Measurements from ENCODE around the gene CDC42EP4. TPM values are rescaled to one million over a fixed set of nuclear protein-coding genes. Genes with fewer than 3 reads are reported as not detected.
"Not testable (repeated sequence)": the region's sequence is repeated elsewhere in the genome, so short reads cannot be mapped to it uniquely, and the experiment has no call there.

Gene CDC42EP4
- total and polyA plus RNA-seq, 5 donors from 2014 or later = 0.31 to 4.6 (median 0.52) TPM; not detected in 2

DNA sequence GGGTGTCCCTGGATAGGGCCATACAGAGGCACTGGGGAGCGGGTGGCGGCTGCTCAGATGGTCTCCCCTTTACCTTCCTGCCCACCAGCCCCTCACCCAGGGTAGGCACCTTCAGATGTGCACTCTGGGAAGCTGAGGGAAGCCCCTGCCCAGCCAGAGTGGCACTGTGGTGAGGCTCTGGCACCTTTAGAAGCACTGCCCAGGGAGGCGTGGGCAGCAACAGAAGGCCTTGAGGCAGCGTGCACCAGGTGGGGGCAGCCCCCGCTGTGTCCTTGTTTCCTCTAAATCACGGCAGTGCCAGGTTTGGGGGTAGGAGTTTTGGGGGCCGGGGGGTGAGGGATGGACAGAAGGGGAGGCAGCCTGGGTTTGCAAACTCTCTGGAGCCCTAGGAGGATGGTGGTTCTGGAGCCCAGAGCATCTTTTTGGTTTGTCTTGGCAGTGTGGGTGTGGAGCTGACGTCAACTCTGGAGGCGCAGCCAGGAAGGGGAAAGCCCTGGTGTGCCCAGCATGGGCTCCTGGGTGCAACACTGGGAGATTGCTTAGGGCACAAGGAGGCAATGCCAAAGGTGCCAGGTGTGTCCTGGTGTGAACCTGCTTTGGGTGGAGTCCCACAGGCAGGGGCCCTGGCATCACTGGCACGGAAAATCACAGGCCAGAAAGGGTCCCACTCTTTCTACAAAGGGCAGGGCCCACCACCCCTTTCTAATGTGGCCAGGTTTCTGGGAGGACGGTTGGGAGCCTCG lies 23.1 kb upstream of the CDC42EP4 start:
- DNase-seq = no peak
- Mint-ChIP-seq H3K27ac (no peak overlapping the region), H3K4me3 (peak overlapping the region in 1 of 4 donors; percentile 61), H3K9me3 (no peaks in the 10 kb centered on the region), H3K27me3 (no peaks in the 10 kb centered on the region), H3K4me1 (no peaks in the 10 kb centered on the region), H3K36me3 (no peaks in the 10 kb centered on the region)
- Histone ChIP-seq H3K4me3 (ENCODE audit: low read depth, low read length) (no peak overlapping the region), H3K36me3 (ENCODE audit: control insufficient read depth, insufficient read depth, low read length) (no peaks in the 10 kb centered on the region), H3K27me3 (ENCODE audit: control insufficient read depth, insufficient read depth, low read length) (no peaks in the 10 kb centered on the region), H3K4me1 (ENCODE audit: control insufficient read depth, insufficient read depth, low read length, poor library complexity, severe bottlenecking) (no peaks in the 10 kb centered on the region), H3K27ac (ENCODE audit: insufficient read depth, low read length, poor library complexity, severe bottlenecking) (no peak overlapping the region), H3K9me3 (ENCODE audit: control insufficient read depth in 2 of 2, low read length in 2 of 2) (no peaks in the 10 kb centered on the region)
- ATAC-seq (ENCODE audit: low read depth in 2 of 2) = no peak

DNA sequence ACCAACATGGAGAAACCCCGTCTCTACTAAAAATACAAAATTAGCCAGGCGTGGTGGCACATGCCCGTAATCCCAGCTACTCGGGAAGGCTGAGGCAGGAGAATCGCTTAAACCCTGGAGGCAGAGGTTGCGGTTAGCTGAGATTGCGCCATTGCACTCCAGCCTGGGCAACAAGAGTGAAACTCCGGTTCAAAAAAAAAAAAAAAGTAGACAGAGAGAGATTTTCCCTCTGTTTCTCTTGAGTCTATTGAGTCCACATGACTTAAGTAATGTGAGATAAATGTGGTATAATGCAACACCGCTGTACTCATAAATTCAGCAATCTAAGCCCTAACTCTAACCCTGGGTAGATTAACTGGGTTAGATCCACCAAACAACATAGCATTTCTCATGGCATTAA lies 21.6 kb upstream of the CDC42EP4 start:
- H3K36me3 Mint-ChIP-seq, H3K4me1 Mint-ChIP-seq, H3K27me3 Mint-ChIP-seq: not testable (repeated sequence)

GRCh38 chr17:73331060-73331459 lies 19.3 kb upstream of the CDC42EP4 start:
- Mint-ChIP-seq H3K27ac (no peak overlapping the region), H3K27me3 (no peaks in the 10 kb centered on the region), H3K4me3 (no peak overlapping the region), H3K36me3 (no peaks in the 10 kb centered on the region), H3K4me1 (no peaks in the 10 kb centered on the region), H3K9me3 (no peaks in the 10 kb centered on the region)
- Histone ChIP-seq H3K27ac (ENCODE audit: insufficient read depth, low read length, poor library complexity, severe bottlenecking) (no peak overlapping the region), H3K36me3 (ENCODE audit: control insufficient read depth, insufficient read depth, low read length) (no peaks in the 10 kb centered on the region), H3K4me1 (ENCODE audit: control insufficient read depth, insufficient read depth, low read length, poor library complexity, severe bottlenecking) (no peaks in the 10 kb centered on the region), H3K27me3 (ENCODE audit: control insufficient read depth, insufficient read depth, low read length) (no peaks in the 10 kb centered on the region), H3K4me3 (ENCODE audit: low read depth, low read length) (no peak overlapping the region), H3K9me3 (ENCODE audit: control insufficient read depth in 2 of 2, low read length in 2 of 2) (no peaks in the 10 kb centered on the region)
- ATAC-seq (ENCODE audit: low read depth in 2 of 2) = no peak
- DNase-seq = no peak

More for the DNA sequence above, 21.6 kb upstream of the CDC42EP4 start:
- H3K4me3 ChIP-seq (ENCODE audit: low read depth, low read length); DNase-seq; H3K27ac Mint-ChIP-seq; H3K27me3 ChIP-seq (ENCODE audit: control insufficient read depth, insufficient read depth, low read length); H3K4me1 ChIP-seq (ENCODE audit: control insufficient read depth, insufficient read depth, low read length, poor library complexity, severe bottlenecking); ATAC-seq (ENCODE audit: low read depth in 2 of 2); H3K9me3 Mint-ChIP-seq; H3K9me3 ChIP-seq (ENCODE audit: control insufficient read depth in 2 of 2, low read length in 2 of 2); H3K36me3 ChIP-seq (ENCODE audit: control insufficient read depth, insufficient read depth, low read length); H3K27ac ChIP-seq (ENCODE audit: insufficient read depth, low read length, poor library complexity, severe bottlenecking); H3K4me3 Mint-ChIP-seq: not testable (repeated sequence)

DNA sequence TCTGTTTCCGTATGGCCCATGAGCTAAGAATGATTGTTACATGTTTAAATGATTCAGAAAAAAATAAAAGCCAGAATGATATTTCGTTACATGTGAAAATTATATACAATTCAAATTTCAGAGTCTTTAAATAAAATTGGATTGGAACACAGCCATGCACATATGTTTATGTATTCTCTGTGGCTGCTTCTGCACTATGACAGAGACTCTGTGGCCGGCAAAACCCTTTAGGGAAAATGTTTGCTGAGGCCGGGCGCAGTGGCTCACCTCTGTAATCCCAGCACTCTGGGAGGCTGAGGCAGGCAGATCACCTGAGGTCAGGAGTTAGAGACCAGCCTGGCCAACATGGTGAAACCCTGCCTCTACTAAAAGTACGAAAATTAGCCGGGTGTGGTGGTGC lies 15.9 kb upstream of the CDC42EP4 start:
- H3K4me3 Mint-ChIP-seq = no peak overlapping the region
- no peak overlapping the region for H3K27ac Mint-ChIP-seq
- no peaks in the 10 kb centered on the region for H3K4me1 ChIP-seq (ENCODE audit: control insufficient read depth, insufficient read depth, low read length, poor library complexity, severe bottlenecking)
- ATAC-seq (ENCODE audit: low read depth in 2 of 2) (no peak), DNase-seq (no peak)
- H3K9me3 ChIP-seq (ENCODE audit: control insufficient read depth in 2 of 2, low read length in 2 of 2) = no peaks in the 10 kb centered on the region
- H3K27ac ChIP-seq (ENCODE audit: insufficient read depth, low read length, poor library complexity, severe bottlenecking) = no peak overlapping the region
- H3K27me3 Mint-ChIP-seq = no peaks in the 10 kb centered on the region
- no peaks in the 10 kb centered on the region for H3K36me3 Mint-ChIP-seq
- no peaks in the 10 kb centered on the region for H3K27me3 ChIP-seq (ENCODE audit: control insufficient read depth, insufficient read depth, low read length)
- H3K36me3 ChIP-seq (ENCODE audit: control insufficient read depth, insufficient read depth, low read length) = no peaks in the 10 kb centered on the region
- no peak overlapping the region for H3K4me3 ChIP-seq (ENCODE audit: low read depth, low read length)
- peaks cover 0 to 3% (median 0%) of the 10 kb centered on the region in 7 donors for H3K9me3 Mint-ChIP-seq
- H3K4me1 Mint-ChIP-seq = no peaks in the 10 kb centered on the region

DNA sequence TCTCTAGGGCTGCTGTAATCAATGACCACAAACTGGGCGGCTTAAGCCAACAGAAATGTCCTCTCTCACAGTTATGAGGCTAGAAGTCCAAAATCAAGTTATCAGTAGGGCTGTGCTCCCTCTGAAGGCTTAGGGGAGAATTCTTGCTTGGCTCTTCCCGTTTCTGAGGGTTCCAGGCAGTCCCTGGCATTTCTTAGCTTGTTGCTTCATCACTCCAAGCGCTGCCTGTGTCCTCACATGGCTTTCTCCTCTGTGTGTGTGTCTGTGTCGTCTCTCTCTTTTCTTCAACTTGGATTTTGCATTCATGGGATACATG lies 13.7 kb upstream of the CDC42EP4 start:
- H3K36me3 ChIP-seq (ENCODE audit: control insufficient read depth, insufficient read depth, low read length) = no peaks in the 10 kb centered on the region
- DNase-seq (no peak), ATAC-seq (ENCODE audit: low read depth in 2 of 2) (no peak)
- H3K9me3 ChIP-seq (ENCODE audit: control insufficient read depth in 2 of 2, low read length in 2 of 2) = no peaks in the 10 kb centered on the region
- no peak overlapping the region for H3K4me3 ChIP-seq (ENCODE audit: low read depth, low read length)
- H3K27ac ChIP-seq (ENCODE audit: insufficient read depth, low read length, poor library complexity, severe bottlenecking) = no peak overlapping the region
- H3K27ac Mint-ChIP-seq = peak overlapping the region in 1 of 3 donors; percentile 91
- H3K4me1 ChIP-seq (ENCODE audit: control insufficient read depth, insufficient read depth, low read length, poor library complexity, severe bottlenecking) = no peaks in the 10 kb centered on the region
- no peaks in the 10 kb centered on the region for H3K36me3 Mint-ChIP-seq
- no peaks in the 10 kb centered on the region for H3K27me3 ChIP-seq (ENCODE audit: control insufficient read depth, insufficient read depth, low read length)
- no peaks in the 10 kb centered on the region for H3K4me1 Mint-ChIP-seq
- H3K27me3 Mint-ChIP-seq = peaks cover 6% of the 10 kb centered on the region
- H3K9me3 Mint-ChIP-seq = peaks cover 0 to 3% (median 0%) of the 10 kb centered on the region in 7 donors
- no peak overlapping the region for H3K4me3 Mint-ChIP-seq

- H3K27me3 Mint-ChIP-seq = peaks cover 8% of the 10 kb centered on the region
- H3K4me1 Mint-ChIP-seq = no peaks in the 10 kb centered on the region
- DNase-seq (no peak), ATAC-seq (ENCODE audit: low read depth in 2 of 2) (no peak)
- H3K9me3 ChIP-seq (ENCODE audit: control insufficient read depth in 2 of 2, low read length in 2 of 2) = no peaks in the 10 kb centered on the region
- no peaks in the 10 kb centered on the region for H3K27me3 ChIP-seq (ENCODE audit: control insufficient read depth, insufficient read depth, low read length)
- H3K27ac ChIP-seq (ENCODE audit: insufficient read depth, low read length, poor library complexity, severe bottlenecking) = no peak overlapping the region
- H3K4me3 Mint-ChIP-seq = no peak overlapping the region
- H3K9me3 Mint-ChIP-seq = peaks cover 0 to 3% (median 0%) of the 10 kb centered on the region in 7 donors
- no peaks in the 10 kb centered on the region for H3K36me3 ChIP-seq (ENCODE audit: control insufficient read depth, insufficient read depth, low read length)
- no peaks in the 10 kb centered on the region for H3K4me1 ChIP-seq (ENCODE audit: control insufficient read depth, insufficient read depth, low read length, poor library complexity, severe bottlenecking)
- H3K4me3 ChIP-seq (ENCODE audit: low read depth, low read length) = no peak overlapping the region
- H3K36me3 Mint-ChIP-seq = no peaks in the 10 kb centered on the region
- H3K27ac Mint-ChIP-seq = no peak overlapping the region
These were observed 13.1 kb upstream of the CDC42EP4 start for GRCh38 chr17:73324711-73325526.

GRCh38 chr17:73324160-73324475 lies 12.3 kb upstream of the CDC42EP4 start:
- no peaks in the 10 kb centered on the region for H3K4me1 Mint-ChIP-seq

More at GRCh38 chr17:73324160-73324475, 12.3 kb upstream of the CDC42EP4 start:
- Histone ChIP-seq H3K9me3 (ENCODE audit: control insufficient read depth in 2 of 2, low read length in 2 of 2) (no peaks in the 10 kb centered on the region), H3K27me3 (ENCODE audit: control insufficient read depth, insufficient read depth, low read length) (no peaks in the 10 kb centered on the region), H3K4me1 (ENCODE audit: control insufficient read depth, insufficient read depth, low read length, poor library complexity, severe bottlenecking) (no peaks in the 10 kb centered on the region), H3K4me3 (ENCODE audit: low read depth, low read length) (no peak overlapping the region), H3K36me3 (ENCODE audit: control insufficient read depth, insufficient read depth, low read length) (no peaks in the 10 kb centered on the region), H3K27ac (ENCODE audit: insufficient read depth, low read length, poor library complexity, severe bottlenecking) (no peak overlapping the region)
- Mint-ChIP-seq H3K9me3 (peaks cover 0 to 3% (median 0%) of the 10 kb centered on the region in 7 donors), H3K36me3 (no peaks in the 10 kb centered on the region), H3K4me3 (no peak overlapping the region), H3K27ac (no peak overlapping the region), H3K27me3 (peaks cover 8% of the 10 kb centered on the region)
- no peak for DNase-seq
- ATAC-seq (ENCODE audit: low read depth in 2 of 2) = no peak
